Neural progenitor cell (in vitro differentiated cells): ENCODE measurements around the gene POGZ. TPM values are rescaled to one million over a fixed set of nuclear protein-coding genes. Genes with fewer than 3 reads are reported as not detected.
A peak's percentile ranks its signal among the peaks of the same experiment; 100 is the strongest.

Source experiments
- DNase-seq: peaks from one replicate; pipeline ENCODE4 v3.0.0-alpha.2; 2016; ENCODE audit warnings: low spot score
- H2AFZ ChIP-seq: fragments of 200-600 bp; sonication (generic); replicated peaks from 2 replicates; pipeline ENCODE4 v1.6.1; 2016; ENCODE audit warnings: antibody characterized with exemption
- H3F3A ChIP-seq: fragments of 200-600 bp; sonication (generic); 2 replicates; pipeline ENCODE4 v1.6.1; 2016; ENCODE audit warnings: antibody characterized with exemption, low read depth
- H3K27ac ChIP-seq: fragments of 200-600 bp; sonication (generic); 2 replicates; pipeline ENCODE4 v1.5.1; 2016; ENCODE audit warnings: mild to moderate bottlenecking
- H3K27me3 ChIP-seq: fragments of 200-600 bp; sonication (generic); 2 replicates; pipeline ENCODE4 v1.6.1; 2016; ENCODE audit warnings: mild to moderate bottlenecking, moderate library complexity
- H3K36me3 ChIP-seq: fragments of 200-600 bp; sonication (generic); 2 replicates; pipeline ENCODE4 v1.5.1; 2016
- H3K4me1 ChIP-seq: fragments of 200-600 bp; sonication (generic); 2 replicates; pipeline ENCODE4 v1.6.1; 2016; ENCODE audit warnings: mixed run types
- H3K4me2 ChIP-seq: fragments of 200-600 bp; sonication (generic); 2 replicates; pipeline ENCODE4 v1.6.1; 2016
- H3K4me3 ChIP-seq: fragments of 200-600 bp; sonication (generic); 2 replicates; pipeline ENCODE4 v1.5.1; 2016
- H3K79me2 ChIP-seq: fragments of 200-600 bp; sonication (generic); 2 replicates; pipeline ENCODE4 v1.6.1; 2016; ENCODE audit warnings: low read depth
- H3K9ac ChIP-seq: fragments of 200-600 bp; sonication (generic); 2 replicates; pipeline ENCODE4 v1.6.1; 2016
- H3K9me3 ChIP-seq: fragments of 200-600 bp; sonication (generic); 2 replicates; pipeline ENCODE4 v1.5.1; 2016; ENCODE audit warnings: low read depth
- H4K20me1 ChIP-seq: fragments of 200-600 bp; sonication (generic); 2 replicates; pipeline ENCODE4 v1.6.1; 2016; ENCODE audit warnings: low read depth
- H3K27ac Mint-ChIP-seq: 3 replicates; pipeline ENCODE4 v1.8.0; 2021; ENCODE audit warnings: mixed read lengths
- H3K27me3 Mint-ChIP-seq: 2 replicates; pipeline ENCODE4 v1.8.0; 2022; ENCODE audit warnings: low read depth, mild to moderate bottlenecking, inconsistent platforms, moderate library complexity, mixed read lengths; ENCODE audit not compliant: insufficient read depth
- H3K36me3 Mint-ChIP-seq: 3 replicates; pipeline ENCODE4 v1.8.0; 2021; ENCODE audit warnings: mixed read lengths
- H3K4me1 Mint-ChIP-seq: 3 replicates; pipeline ENCODE4 v1.8.0; 2021; ENCODE audit warnings: mixed read lengths
- H3K4me3 Mint-ChIP-seq: 3 replicates; pipeline ENCODE4 v1.8.0; 2021; ENCODE audit warnings: mild to moderate bottlenecking, moderate library complexity, mixed read lengths
- H3K9me3 Mint-ChIP-seq: 3 replicates; pipeline ENCODE4 v1.8.0; 2020; ENCODE audit warnings: mixed read lengths
- CTCF ChIP-seq: fragments of 200-600 bp; sonication (generic); IDR thresholded peaks from 2 replicates; pipeline ENCODE4 v1.5.1; 2017; ENCODE audit warnings: antibody characterized with exemption, mild to moderate bottlenecking
- EZH2 ChIP-seq: fragments of 200-600 bp; sonication (generic); IDR thresholded peaks from 2 replicates; pipeline ENCODE4 v1.6.1; 2017; ENCODE audit warnings: antibody characterized with exemption, mild to moderate bottlenecking, moderate library complexity
- EZH2phosphoT487 ChIP-seq: fragments of 200-600 bp; sonication (generic); IDR thresholded peaks from 2 replicates; pipeline ENCODE4 v1.6.1; 2017; ENCODE audit warnings: antibody characterized with exemption
- total RNA-seq: library from RNA; depleted of rRNA; stranded (reverse); fragments of >200 nt; gene quantifications from 2 replicates; pipeline ENCODE4 v1.2.3, GENCODE V29; 2015; ENCODE audit warnings: low replicate concordance

The POGZ gene
- total RNA-seq, 1 donor from 2014 or later: 61.5 TPM

- Mint-ChIP-seq H3K27me3 (peaks cover 3% of the 10 kb centered on the region), H3K4me3 (no peak overlapping the region), H3K4me1 (peaks cover 14% of the 10 kb centered on the region), H3K9me3 (no peaks in the 10 kb centered on the region), H3K27ac (no peak overlapping the region), H3K36me3 (no peaks in the 10 kb centered on the region)
- H3F3A ChIP-seq: peaks cover 14% of the 10 kb centered on the region
- no peaks in the 10 kb centered on the region for H3K79me2 ChIP-seq
- no peaks in the 10 kb centered on the region for H4K20me1 ChIP-seq
- H3K4me3 ChIP-seq: no peak overlapping the region
- no peak for TF ChIP-seq CTCF
- TF ChIP-seq EZH2phosphoT487: no peak
- TF ChIP-seq EZH2: no peak
- no peaks in the 10 kb centered on the region for H3K36me3 ChIP-seq
- no peak for DNase-seq
- H3K27me3 ChIP-seq: no peaks in the 10 kb centered on the region
- H3K9me3 ChIP-seq: no peaks in the 10 kb centered on the region
- H3K9ac ChIP-seq: no peak overlapping the region
- H3K4me1 ChIP-seq: peaks cover 11% of the 10 kb centered on the region
- no peak overlapping the region for H3K4me2 ChIP-seq
- no peak overlapping the region for H3K27ac ChIP-seq
- H2AFZ ChIP-seq: no peak overlapping the region
Measured at GRCh38 chr1:151491641-151492040, 32.3 kb upstream of the POGZ start.

DNA sequence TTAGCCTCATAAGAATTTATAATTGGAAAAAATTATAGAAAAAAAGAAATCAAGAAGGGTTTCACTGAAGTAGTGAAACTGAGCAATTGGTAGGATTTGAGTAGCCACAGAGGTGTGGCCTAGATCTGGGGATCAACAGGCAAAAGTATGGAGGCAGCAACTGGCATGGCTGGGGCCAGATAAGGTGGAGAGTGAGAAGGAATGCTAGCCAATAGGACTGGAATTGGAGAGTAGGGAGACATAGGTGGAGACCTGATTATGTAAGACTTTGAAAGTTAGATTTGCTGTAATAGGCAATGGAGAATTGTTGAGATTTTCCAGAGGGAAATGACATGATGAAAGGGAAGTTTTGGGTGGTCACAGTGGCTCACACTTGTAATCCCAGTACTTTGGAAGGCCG is 27.3 kb upstream of the POGZ start:
- Mint-ChIP-seq H3K27me3 (peaks cover 2% of the 10 kb centered on the region), H3K4me3 (no peak overlapping the region), H3K36me3 (no peaks in the 10 kb centered on the region), H3K27ac (no peak overlapping the region), H3K4me1 (no peaks in the 10 kb centered on the region), H3K9me3 (peaks cover 2% of the 10 kb centered on the region)
- Histone ChIP-seq H2AFZ (no peak overlapping the region), H3K9me3 (no peaks in the 10 kb centered on the region), H3K27ac (no peak overlapping the region), H4K20me1 (no peaks in the 10 kb centered on the region), H3K36me3 (no peaks in the 10 kb centered on the region), H3K4me2 (no peak overlapping the region), H3K79me2 (no peaks in the 10 kb centered on the region), H3K27me3 (no peaks in the 10 kb centered on the region), H3K4me3 (no peak overlapping the region), H3F3A (peaks cover 5% of the 10 kb centered on the region), H3K9ac (no peak overlapping the region), H3K4me1 (no peaks in the 10 kb centered on the region)
- TF ChIP-seq CTCF: no peak
- no peak for DNase-seq

GRCh38 chr1:151485685-151486255 is 26.5 kb upstream of the POGZ start:
- no peaks in the 10 kb centered on the region for H3K36me3 ChIP-seq
- no peak overlapping the region for H3K9ac ChIP-seq

More at GRCh38 chr1:151485685-151486255, 26.5 kb upstream of the POGZ start:
- Mint-ChIP-seq H3K9me3 (peaks cover 2% of the 10 kb centered on the region), H3K27ac (no peak overlapping the region), H3K4me1 (no peaks in the 10 kb centered on the region), H3K4me3 (no peak overlapping the region), H3K27me3 (peaks cover 2% of the 10 kb centered on the region), H3K36me3 (no peaks in the 10 kb centered on the region)
- Histone ChIP-seq H3K9me3 (no peaks in the 10 kb centered on the region), H2AFZ (no peak overlapping the region), H3K4me1 (no peaks in the 10 kb centered on the region), H3F3A (peaks cover 5% of the 10 kb centered on the region), H3K4me3 (no peak overlapping the region), H3K27me3 (no peaks in the 10 kb centered on the region), H3K4me2 (no peak overlapping the region), H3K27ac (no peak overlapping the region), H3K79me2 (no peaks in the 10 kb centered on the region), H4K20me1 (no peaks in the 10 kb centered on the region)
- peak; percentile 41 for DNase-seq
- no peak for TF ChIP-seq EZH2
- TF ChIP-seq CTCF: peak; percentile 14
